Stomach smooth muscle (tissue), 2 donors: ENCODE data around the gene SAFB.

Experiments used
- H3K27ac ChIP-seq: one replicate; pipeline ENCODE4 v1.7.0; 2013; ENCODE audit warnings: mild to moderate bottlenecking, low read length, inconsistent platforms
- H3K27me3 ChIP-seq, 2 donors: one replicate each; pipeline ENCODE4 v1.7.0; 2013; ENCODE audit warnings: low read length in 2 of 2; ENCODE audit not compliant: insufficient read depth in 2 of 2, control insufficient read depth in 1 of 2
- H3K36me3 ChIP-seq, 2 donors: one replicate each; pipeline ENCODE4 v1.7.0; 2013; ENCODE audit warnings: low read length in 2 of 2; ENCODE audit not compliant: control insufficient read depth in 2 of 2, insufficient read depth in 2 of 2
- H3K4me1 ChIP-seq: one replicate; pipeline ENCODE4 v1.7.0; 2013; ENCODE audit warnings: low read length; ENCODE audit not compliant: control insufficient read depth, insufficient read depth
- H3K4me3 ChIP-seq, 2 donors: one replicate each; pipeline ENCODE4 v1.7.0; 2013; ENCODE audit warnings: low read length in 2 of 2
- H3K9ac ChIP-seq, 2 donors: one replicate each; pipeline ENCODE4 v1.7.0; 2013; ENCODE audit warnings: low read length in 2 of 2, mild to moderate bottlenecking in 1 of 2
- H3K9me3 ChIP-seq, 2 donors: one replicate each; pipeline ENCODE4 v1.7.0; 2013; ENCODE audit warnings: low read length in 2 of 2; ENCODE audit not compliant: control insufficient read depth in 2 of 2
- donor health status: healthy.
- donor health status: Pancreatic carcinoma.

SAFB gene

DNA sequence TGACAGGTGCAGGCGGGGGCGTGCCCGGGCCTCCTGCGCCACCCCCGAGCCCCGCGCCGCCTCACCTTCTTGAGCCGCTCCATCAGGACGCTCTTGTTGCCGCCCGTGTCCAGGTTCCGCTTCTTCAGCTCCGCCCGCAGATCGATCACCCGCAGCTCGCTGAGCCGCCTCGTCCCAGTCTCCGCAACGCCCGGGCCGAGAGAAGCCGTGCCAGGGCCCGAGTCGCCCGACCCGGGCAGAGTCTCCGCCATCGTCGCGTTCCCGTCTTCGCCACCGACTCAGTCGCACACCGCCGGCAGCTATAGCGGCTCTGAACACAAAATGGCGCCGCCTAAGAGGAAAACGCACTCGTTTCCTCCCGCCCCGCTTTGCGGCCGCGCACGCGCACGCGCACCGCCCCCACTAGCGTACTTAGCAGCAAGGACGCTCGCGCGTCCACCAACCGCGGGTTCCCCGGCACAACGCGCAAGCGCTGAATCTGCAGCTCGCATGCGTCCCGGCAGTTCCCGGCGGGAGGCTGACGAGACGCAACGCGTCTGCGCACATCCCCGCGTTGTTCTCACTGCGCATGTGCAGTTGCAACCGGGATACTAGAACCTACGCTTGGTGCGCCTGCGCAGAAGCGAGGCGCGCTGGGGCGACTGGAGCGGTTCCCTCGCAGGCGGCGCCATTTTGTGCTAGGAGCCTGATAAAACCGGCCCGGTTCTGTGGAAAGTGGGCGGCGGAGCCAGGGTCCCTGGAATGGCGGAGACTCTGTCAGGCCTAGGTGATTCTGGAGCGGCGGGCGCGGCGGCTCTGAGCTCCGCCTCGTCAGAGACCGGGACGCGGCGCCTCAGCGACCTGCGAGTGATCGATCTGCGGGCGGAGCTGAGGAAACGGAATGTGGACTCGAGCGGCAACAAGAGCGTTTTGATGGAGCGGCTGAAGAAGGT is at the start of gene SAFB, which contains the start of gene SAFB2:
TSS of gene SAFB (plus strand) at position 619 of the 932 bp plus-strand sequence. CDS start at position 742, 123 bp downstream.
TSS of gene SAFB2 (minus strand) at position 312 of the 932 bp plus-strand sequence. CDS start at position 251, 61 bp downstream.
- Histone ChIP-seq H3K4me3 (peak within 1 kb of the TSS; percentile 91 to 97), H3K9ac (peak within 1 kb of the TSS; percentile 94 to 97), H3K27me3 (no peaks in the 10 kb centered on the region), H3K36me3 (peaks cover 27 to 31% of the 10 kb centered on the region in 2 donors), H3K4me1 (peaks cover 48% of the 10 kb centered on the region), H3K9me3 (no peaks in the 10 kb centered on the region), H3K27ac (peak within 1 kb of the TSS; percentile 96)

DNA sequence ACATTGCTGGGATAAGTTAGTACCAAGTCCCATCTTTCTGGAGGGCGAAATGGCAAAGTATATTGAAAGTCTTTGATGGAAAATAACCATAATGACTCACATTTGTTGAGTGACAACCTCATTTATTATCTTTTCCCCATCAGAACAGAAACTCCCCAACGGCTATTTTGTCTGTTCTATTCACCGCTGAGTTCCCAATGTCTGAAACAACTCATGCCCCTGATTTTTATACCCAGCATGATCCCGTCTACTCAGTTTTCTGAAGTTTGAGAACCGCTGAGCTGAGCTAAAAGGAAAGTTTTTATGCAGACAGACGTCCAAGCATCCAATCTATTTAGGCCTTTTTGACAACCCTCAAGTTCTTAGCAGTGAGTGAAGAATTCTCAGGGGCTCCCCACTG is 47.3 kb upstream of the SAFB start:
- Histone ChIP-seq H3K27me3 (no peaks in the 10 kb centered on the region), H3K27ac (no peak overlapping the region), H3K36me3 (peaks cover 0 to 3% of the 10 kb centered on the region in 2 donors), H3K4me1 (peaks cover 7% of the 10 kb centered on the region), H3K9me3 (no peaks in the 10 kb centered on the region), H3K4me3 (no peak overlapping the region), H3K9ac (no peak overlapping the region)

DNA sequence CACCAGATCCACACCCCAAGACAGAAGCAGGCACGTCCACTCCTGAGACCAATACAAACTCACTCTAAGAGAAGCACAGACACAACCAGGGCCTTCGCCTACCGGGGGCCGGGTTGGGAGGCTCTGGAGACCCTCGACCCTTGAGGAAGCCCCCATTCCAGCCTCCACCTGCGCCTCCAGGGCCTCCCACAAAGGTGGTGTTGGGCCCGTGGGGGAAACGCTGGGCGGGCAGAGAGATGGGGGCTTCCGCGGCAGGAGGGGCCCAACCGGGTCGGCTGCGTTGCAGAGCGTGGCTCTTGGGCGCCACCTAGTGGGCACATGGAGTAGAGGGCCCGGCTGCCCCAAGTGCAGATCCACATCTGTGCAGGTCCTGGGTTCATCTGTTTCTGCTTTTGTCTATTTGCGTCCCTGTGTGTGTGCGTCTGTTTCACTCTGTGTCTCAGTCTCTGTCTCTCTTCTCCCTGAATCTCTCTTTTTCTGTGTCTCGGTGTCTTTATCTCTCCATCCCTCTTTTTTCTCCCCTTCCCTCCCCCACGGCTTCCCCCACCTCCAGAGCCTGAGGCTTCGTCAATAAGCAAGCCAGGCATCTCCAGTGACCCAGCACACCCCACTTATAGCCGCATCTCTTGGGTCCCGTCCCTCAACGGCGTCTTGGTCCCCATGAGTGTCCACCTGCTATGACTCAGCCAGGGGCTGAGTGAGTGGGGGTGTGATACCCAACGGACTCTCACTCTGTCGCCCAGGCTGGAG is 44.6 kb upstream of the SAFB start:
- peaks cover 7% of the 10 kb centered on the region for H3K4me1 ChIP-seq
- no peak overlapping the region for H3K9ac ChIP-seq
- peaks cover 3 to 8% of the 10 kb centered on the region in 2 donors for H3K36me3 ChIP-seq
- H3K27me3 ChIP-seq: no peaks in the 10 kb centered on the region
- no peaks in the 10 kb centered on the region for H3K9me3 ChIP-seq
- no peak overlapping the region for H3K27ac ChIP-seq
- H3K4me3 ChIP-seq: peak overlapping the region in 1 of 2 donors; percentile 52

DNA sequence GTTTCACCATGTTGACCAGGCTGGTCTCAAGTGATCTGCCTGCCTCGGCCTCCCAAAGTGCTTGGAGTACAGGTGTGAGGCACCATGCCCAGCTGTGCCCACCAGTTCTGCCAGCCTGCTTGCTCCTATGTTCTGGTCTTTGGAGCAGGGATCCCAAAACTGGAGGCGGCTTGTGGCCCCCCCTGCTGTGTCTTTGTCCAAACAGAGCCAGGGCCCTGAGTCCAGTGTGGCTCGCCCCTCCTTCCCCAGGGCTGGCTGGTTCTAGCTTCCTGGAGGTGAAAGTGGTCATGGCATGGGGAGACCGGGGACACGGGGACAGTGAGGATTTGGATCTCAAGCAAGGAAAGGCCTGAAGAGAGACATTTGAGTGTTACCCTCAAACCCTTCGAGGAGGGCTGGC is 43.6 kb upstream of the SAFB start:
- no peaks in the 10 kb centered on the region for H3K9me3 ChIP-seq

DNA sequence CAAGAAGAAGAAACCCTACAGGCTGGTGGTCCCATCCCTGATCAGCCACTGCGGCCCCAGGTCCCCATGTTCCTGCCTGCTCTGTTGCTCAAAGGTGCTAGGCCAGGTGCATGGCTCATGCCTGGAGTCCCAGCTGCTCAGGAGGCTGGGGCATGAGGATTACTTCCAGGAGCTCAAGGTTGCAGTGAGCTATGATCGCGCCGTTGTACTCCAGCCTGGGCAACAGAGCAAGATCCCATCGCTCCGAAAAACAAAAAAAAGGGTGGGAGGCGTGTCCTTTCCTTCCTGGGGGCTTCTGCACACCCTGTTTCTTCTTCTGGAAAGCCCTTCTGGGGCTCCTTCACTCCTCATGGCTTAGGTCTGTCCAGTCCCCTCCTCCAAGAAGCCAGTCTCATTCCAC is 43.2 kb upstream of the SAFB start:
- Histone ChIP-seq H3K9me3 (no peaks in the 10 kb centered on the region), H3K9ac (no peak overlapping the region), H3K36me3 (peaks cover 3 to 8% of the 10 kb centered on the region in 2 donors), H3K27ac (no peak overlapping the region), H3K27me3 (no peaks in the 10 kb centered on the region), H3K4me3 (no peak overlapping the region), H3K4me1 (peaks cover 7% of the 10 kb centered on the region)

More for the DNA sequence above, 43.6 kb upstream of the SAFB start:
- Histone ChIP-seq H3K9ac (no peak overlapping the region), H3K4me3 (no peak overlapping the region), H3K27me3 (no peaks in the 10 kb centered on the region), H3K4me1 (peaks cover 7% of the 10 kb centered on the region), H3K36me3 (peaks cover 3 to 8% of the 10 kb centered on the region in 2 donors), H3K27ac (no peak overlapping the region)

DNA sequence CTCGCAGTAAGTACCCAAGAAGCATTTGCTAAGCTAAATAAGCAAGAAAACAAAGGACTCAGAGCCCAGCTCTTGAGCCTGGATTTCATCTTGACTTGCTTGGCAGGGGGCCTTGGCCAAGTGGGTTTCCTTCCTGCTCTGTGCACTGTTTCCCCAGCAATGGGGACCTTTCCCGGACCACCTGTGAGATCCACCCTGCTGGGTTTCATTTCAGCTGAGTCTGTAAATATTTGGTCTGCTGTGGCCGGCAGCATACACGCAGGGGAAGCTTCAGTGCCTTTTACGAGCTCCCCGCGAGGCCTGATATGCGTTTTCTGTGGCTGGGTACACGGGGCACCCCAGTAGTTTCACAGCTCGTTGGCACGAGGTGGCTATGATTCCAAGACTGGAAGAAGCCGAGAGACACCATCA is 42.7 kb upstream of the SAFB start:
- H3K27me3 ChIP-seq: no peaks in the 10 kb centered on the region
- H3K4me1 ChIP-seq: peaks cover 9% of the 10 kb centered on the region
- no peaks in the 10 kb centered on the region for H3K9me3 ChIP-seq
- H3K36me3 ChIP-seq: peaks cover 3 to 8% of the 10 kb centered on the region in 2 donors
- H3K27ac ChIP-seq: no peak overlapping the region
- H3K4me3 ChIP-seq: no peak overlapping the region
- H3K9ac ChIP-seq: no peak overlapping the region

DNA sequence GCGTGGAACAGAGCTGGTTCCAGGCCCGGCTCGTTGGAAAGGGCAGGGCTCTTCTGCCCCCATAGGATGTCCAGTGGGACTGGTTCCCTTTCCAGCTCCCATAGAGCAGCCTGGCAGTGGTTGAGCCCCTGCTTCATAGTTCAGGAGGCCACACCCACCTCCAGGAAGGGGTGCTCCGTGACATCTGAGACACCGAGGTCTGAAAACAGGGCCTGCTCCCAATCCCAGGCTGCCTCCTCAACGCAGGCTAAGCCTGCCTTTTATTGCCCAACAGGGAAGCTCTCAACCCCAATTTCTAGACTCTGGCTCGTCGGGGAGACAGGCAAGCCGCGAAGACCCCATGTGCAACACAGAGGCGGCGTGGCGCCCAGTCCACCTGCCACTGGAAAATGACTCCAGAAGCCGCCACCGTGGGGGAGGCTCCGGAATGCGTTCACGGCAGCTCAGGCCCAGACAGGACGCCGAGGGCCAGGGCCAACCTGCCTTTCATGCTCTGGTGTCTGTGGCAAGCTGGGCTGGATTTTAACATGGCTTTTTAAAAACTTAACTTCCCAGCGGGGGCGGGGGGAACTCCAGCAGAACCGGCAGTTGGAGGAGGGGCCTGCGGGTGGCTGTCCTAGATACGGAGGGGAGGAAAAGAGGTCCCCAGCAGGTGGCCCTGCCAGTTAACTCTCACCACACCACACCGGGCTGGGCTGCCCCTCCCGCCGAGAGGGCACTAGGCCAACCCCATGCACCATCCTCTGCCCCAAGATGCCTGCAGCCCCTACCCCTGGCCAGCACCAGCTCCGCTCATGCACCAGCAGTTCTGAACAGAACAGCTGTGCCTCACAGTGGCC is 37.2 kb upstream of the SAFB start:
- H3K36me3 ChIP-seq: peaks cover 31 to 36% of the 10 kb centered on the region in 2 donors
- H3K4me3 ChIP-seq: peak overlapping the region in 1 of 2 donors; percentile 47
- peak overlapping the region; percentile 42 to 51 for H3K9ac ChIP-seq
- no peaks in the 10 kb centered on the region for H3K27me3 ChIP-seq
- H3K4me1 ChIP-seq: peaks cover 17% of the 10 kb centered on the region
- peak overlapping the region; percentile 75 for H3K27ac ChIP-seq
- H3K9me3 ChIP-seq: no peaks in the 10 kb centered on the region

DNA sequence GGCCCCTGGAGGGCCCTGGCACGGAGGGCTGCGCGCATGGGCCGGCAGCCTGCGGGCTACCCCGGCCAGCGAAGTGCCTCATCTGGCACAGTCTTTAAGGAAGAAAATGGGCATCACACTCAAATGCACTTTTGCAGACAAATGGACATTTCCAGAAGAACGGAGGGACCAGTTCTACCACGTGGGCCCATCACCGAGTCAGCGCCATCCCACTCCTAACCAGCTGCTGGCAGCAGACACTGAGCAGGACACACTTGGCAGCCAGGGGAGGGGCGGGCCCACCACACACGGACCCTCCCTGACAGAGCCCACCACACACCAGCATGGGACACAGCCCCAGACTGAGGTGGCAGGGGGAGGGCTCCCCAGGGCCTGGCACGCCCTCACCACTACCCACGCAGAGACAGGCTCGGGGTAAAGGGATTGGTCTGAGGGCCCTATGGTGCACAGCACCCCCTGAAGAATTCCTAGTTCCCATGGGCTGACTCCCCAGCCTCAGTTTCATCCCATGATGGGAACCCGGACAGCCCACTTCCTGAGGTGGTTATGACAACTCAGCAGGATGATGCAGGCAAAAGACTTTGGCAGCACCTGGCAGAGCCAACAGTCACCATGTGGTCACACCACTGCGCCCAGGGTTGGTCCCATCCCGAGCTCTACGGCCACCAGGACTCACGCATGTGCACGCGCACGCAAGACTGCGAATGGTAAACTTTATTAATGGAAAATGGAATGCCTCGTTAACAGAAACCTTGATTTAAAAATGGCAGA is 36.4 kb upstream of the SAFB start:
- H3K9ac ChIP-seq: no peak overlapping the region
- peaks cover 17% of the 10 kb centered on the region for H3K4me1 ChIP-seq
- H3K36me3 ChIP-seq: peaks cover 36 to 37% of the 10 kb centered on the region in 2 donors
- H3K4me3 ChIP-seq: peak overlapping the region in 1 of 2 donors; percentile 47
- peak overlapping the region; percentile 75 for H3K27ac ChIP-seq
- H3K9me3 ChIP-seq: no peaks in the 10 kb centered on the region
- H3K27me3 ChIP-seq: no peaks in the 10 kb centered on the region

DNA sequence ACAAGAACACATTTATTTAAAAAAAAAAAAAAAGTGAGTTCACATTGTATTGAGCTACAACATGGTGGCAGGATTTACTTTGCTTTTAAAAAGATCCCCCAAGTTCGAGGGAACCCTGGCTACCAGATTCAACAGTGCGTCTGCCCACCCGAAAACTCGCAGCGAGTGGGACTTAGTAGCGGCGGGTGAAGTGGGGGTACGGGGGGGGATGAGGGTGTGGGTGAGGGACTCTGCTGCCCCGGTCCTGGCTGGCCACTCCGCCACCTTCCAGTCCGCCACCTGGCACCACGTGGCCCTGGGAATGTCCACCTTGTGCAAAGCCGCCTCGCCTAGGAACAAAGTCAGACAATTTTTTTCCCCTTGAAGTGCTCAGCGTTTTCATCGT is 35.8 kb upstream of the SAFB start:
- H3K36me3 ChIP-seq: peaks cover 40 to 42% of the 10 kb centered on the region in 2 donors
- H3K27me3 ChIP-seq: no peaks in the 10 kb centered on the region
- no peaks in the 10 kb centered on the region for H3K9me3 ChIP-seq
- peaks cover 17% of the 10 kb centered on the region for H3K4me1 ChIP-seq
- H3K27ac ChIP-seq: no peak overlapping the region
- no peak overlapping the region for H3K4me3 ChIP-seq
- H3K9ac ChIP-seq: no peak overlapping the region
